H1 (cell line): Measurements from ENCODE around the gene PDE8A. TPM values are rescaled to one million over a fixed set of nuclear protein-coding genes. Genes with fewer than 3 reads are reported as not detected.

Experiments used
- CTCF ChIA-PET: fragments of 300-600 bp; sonication (Branson Sonifier 250); formaldehyde crosslinking; loops from one replicate; lab custom pipeline; 2021; ENCODE audit not compliant: partially characterized antibody; lab: Charles Lee
- POLR2A ChIA-PET: fragments of 300-600 bp; sonication (Branson Sonifier 250); formaldehyde crosslinking; loops from one replicate; lab custom pipeline; 2021; ENCODE audit warnings: inconsistent platforms; ENCODE audit not compliant: partially characterized antibody; lab: Charles Lee
- DNase-seq, 2 experiments: peaks; one replicate each; pipeline versions ENCODE4 v3.0.0 to v3.0.0-alpha.2; 2010 to 2022; ENCODE audit warnings: low spot score in 2 of 2, low read depth in 1 of 2, mixed read lengths in 1 of 2
- FAIRE-seq: peaks from 2 replicates; lab custom pipeline; 2011; peaks lifted over from hg19 to GRCh38; lab: Jason Lieb, UNC
- H2AFZ ChIP-seq: 2 replicates; pipeline ENCODE4 v1.8.1; 2012; ENCODE audit warnings: low read length, inconsistent platforms
- H2AK5ac ChIP-seq: 2 replicates; pipeline ENCODE4 v1.6.1; 2013; ENCODE audit warnings: low read depth, low read length
- H2BK120ac ChIP-seq: replicated peaks from 2 replicates; pipeline ENCODE3; 2013; ENCODE audit warnings: low read depth, low read length, inconsistent platforms
- H2BK12ac ChIP-seq: 2 replicates; pipeline ENCODE4 v1.6.1; 2013; ENCODE audit warnings: low read depth, low read length
- H2BK15ac ChIP-seq: 2 replicates; pipeline ENCODE4 v1.6.1; 2013; ENCODE audit warnings: low read length
- H2BK20ac ChIP-seq: 2 replicates; pipeline ENCODE4 v1.6.1; 2013; ENCODE audit warnings: low read length
- H2BK5ac ChIP-seq: 2 replicates; pipeline ENCODE4 v1.6.1; 2013; ENCODE audit warnings: low read depth, low read length
- H3K14ac ChIP-seq: 2 replicates; pipeline ENCODE4 v1.6.1; 2013; ENCODE audit warnings: inconsistent platforms; ENCODE audit not compliant: insufficient read length
- H3K18ac ChIP-seq: 2 replicates; pipeline ENCODE4 v1.6.1; 2013; ENCODE audit warnings: low read length; ENCODE audit errors: extremely low read depth
- H3K23ac ChIP-seq: 2 replicates; pipeline ENCODE4 v1.6.1; 2013; ENCODE audit warnings: inconsistent platforms; ENCODE audit not compliant: insufficient read length
- H3K23me2 ChIP-seq: 2 replicates; pipeline ENCODE4 v1.6.1; 2013; ENCODE audit warnings: low read depth, low read length
- H3K27ac ChIP-seq: 2 replicates; pipeline ENCODE4 v1.6.1; 2011; ENCODE audit warnings: low read depth, low read length, inconsistent platforms
- H3K27me3 ChIP-seq, 4 experiments: replicated peaks in 1 of 4; 1 replicate in 1 of 4; 2 replicates in 3 of 4; pipeline versions ENCODE4 v1.6.1 to v1.8.1; 2011 to 2013; ENCODE audit warnings: low read length in 3 of 4, mild to moderate bottlenecking in 3 of 4, inconsistent platforms in 2 of 4, mixed read lengths in 2 of 4, moderate library complexity in 1 of 4; ENCODE audit not compliant: control insufficient read depth in 3 of 4, insufficient read depth in 3 of 4; ENCODE audit errors: extremely low read depth in 1 of 4
- H3K36me3 ChIP-seq, 4 experiments: 2 replicates each; pipeline versions ENCODE4 v1.6.1 to v1.8.1; 2011 to 2013; ENCODE audit warnings: mild to moderate bottlenecking in 4 of 4, low read length in 3 of 4, moderate library complexity in 2 of 4, control low read depth in 1 of 4, inconsistent platforms in 1 of 4; ENCODE audit not compliant: insufficient read depth in 4 of 4, control insufficient read depth in 2 of 4
- H3K4ac ChIP-seq: replicated peaks from 2 replicates; pipeline ENCODE3; 2013; ENCODE audit warnings: low read length, low read depth, mixed read lengths, inconsistent platforms; ENCODE audit not compliant: insufficient read length
- H3K4me1 ChIP-seq, 4 experiments: replicated peaks in 1 of 4; 1 replicate in 1 of 4; 2 replicates in 3 of 4; pipeline versions ENCODE4 v1.6.1 to v1.8.1; 2011 to 2013; ENCODE audit warnings: low read length in 3 of 4, inconsistent platforms in 2 of 4, mixed read lengths in 1 of 4; ENCODE audit not compliant: insufficient read depth in 4 of 4, control insufficient read depth in 3 of 4
- H3K4me2 ChIP-seq, 2 experiments: 2 replicates each; pipeline versions ENCODE4 v1.6.1 to v1.8.1; 2011 to 2013; ENCODE audit warnings: low read depth in 2 of 2, low read length in 2 of 2, control low read depth in 1 of 2, inconsistent platforms in 1 of 2, mild to moderate bottlenecking in 1 of 2; ENCODE audit not compliant: insufficient read depth in 1 of 2
- H3K4me3 ChIP-seq, 4 experiments: fragments of 200-600, 300-600 bp in 1 of 4; sonication (generic), shearing (Covaris generic), sonication (Bioruptor Twin) in 1 of 4; 2 replicates each; pipeline versions ENCODE4 v1.5.1 to v1.8.1; 2011 to 2016; ENCODE audit warnings: low read length in 4 of 4, low read depth in 3 of 4, control low read depth in 2 of 4, inconsistent platforms in 2 of 4, mild to moderate bottlenecking in 2 of 4, mixed read lengths in 1 of 4, moderate library complexity in 1 of 4; ENCODE audit not compliant: insufficient read depth in 2 of 4; ENCODE audit errors: extremely low read depth in 1 of 4
- H3K56ac ChIP-seq: replicated peaks from 2 replicates; pipeline ENCODE3; 2013; ENCODE audit warnings: low read depth, mild to moderate bottlenecking, mixed read lengths, low read length, inconsistent platforms; ENCODE audit not compliant: insufficient read length
- H3K79me1 ChIP-seq: 2 replicates; pipeline ENCODE4 v1.6.1; 2013; ENCODE audit warnings: low read depth, low read length, control low read depth
- H3K79me2 ChIP-seq, 2 experiments: 2 replicates each; pipeline versions ENCODE4 v1.6.1 to v1.8.1; 2012 to 2013; ENCODE audit warnings: low read length in 2 of 2, mild to moderate bottlenecking in 2 of 2, inconsistent platforms in 1 of 2; ENCODE audit not compliant: insufficient read depth in 2 of 2, control insufficient read depth in 1 of 2
- H3K9ac ChIP-seq, 4 experiments: replicated peaks in 1 of 4; 1 replicate in 1 of 4; 2 replicates in 3 of 4; pipeline versions ENCODE4 v1.6.1 to v1.8.1; 2011 to 2013; ENCODE audit warnings: low read depth in 3 of 4, low read length in 3 of 4, control low read depth in 2 of 4, mild to moderate bottlenecking in 2 of 4, moderate library complexity in 2 of 4, inconsistent platforms in 1 of 4; ENCODE audit errors: extremely low read depth in 1 of 4
- H3K9me3 ChIP-seq, 2 experiments: 2 replicates each; pipeline versions ENCODE4 v1.6.1 to v1.8.1; 2012 to 2013; ENCODE audit warnings: mild to moderate bottlenecking in 2 of 2, moderate library complexity in 2 of 2, control low read depth in 1 of 2, inconsistent platforms in 1 of 2, low read depth in 1 of 2, low read length in 1 of 2, mixed read lengths in 1 of 2; ENCODE audit not compliant: insufficient read depth in 2 of 2
- H4K20me1 ChIP-seq, 2 experiments: replicated peaks in 1 of 2; 2 replicates each; pipeline versions ENCODE3 to v1.8.1; 2011 to 2013; ENCODE audit warnings: inconsistent platforms in 2 of 2, low read length in 2 of 2, mild to moderate bottlenecking in 1 of 2; ENCODE audit not compliant: insufficient read depth in 2 of 2, control insufficient read depth in 1 of 2
- H4K5ac ChIP-seq: 2 replicates; pipeline ENCODE4 v1.6.1; 2013; ENCODE audit warnings: low read length, low read depth, mixed read lengths, inconsistent platforms; ENCODE audit not compliant: insufficient read length
- H4K8ac ChIP-seq: 2 replicates; pipeline ENCODE4 v1.8.0; 2013; ENCODE audit warnings: mild to moderate bottlenecking, moderate library complexity, low read length, inconsistent platforms; ENCODE audit not compliant: insufficient read depth; ENCODE audit errors: extremely low read depth
- H4K91ac ChIP-seq: replicated peaks from 2 replicates; pipeline ENCODE3; 2013; ENCODE audit warnings: low read length, mixed read lengths, inconsistent platforms; ENCODE audit not compliant: insufficient read length
- CEBPB ChIP-seq: IDR thresholded peaks from 2 replicates; pipeline ENCODE4 v1.6.1; 2012; ENCODE audit warnings: low read depth, low read length
- CHD1 ChIP-seq: IDR thresholded peaks from 2 replicates; pipeline ENCODE4 v1.6.1; 2012; ENCODE audit warnings: low read depth, low read length, improper control_type of control experiment
- E2F6 ChIP-seq: IDR thresholded peaks from 2 replicates; pipeline ENCODE4 v1.6.1; 2012; ENCODE audit warnings: inconsistent platforms
- EP300 ChIP-seq, 2 experiments: IDR thresholded peaks; 1 replicate in 1 of 2; 2 replicates in 1 of 2; pipeline ENCODE4 v1.6.1; 2011 to 2012; ENCODE audit warnings: low read depth in 2 of 2, low read length in 2 of 2, mild to moderate bottlenecking in 2 of 2, borderline replicate concordance in 1 of 2, inconsistent platforms in 1 of 2, moderate library complexity in 1 of 2
- EZH2 ChIP-seq: fragments of 200-600 bp; sonication (generic); IDR thresholded peaks from 2 replicates; pipeline ENCODE4 v1.7.1; 2012; ENCODE audit warnings: low read depth, mild to moderate bottlenecking, moderate library complexity, low read length, inconsistent platforms; ENCODE audit not compliant: severe bottlenecking
- KDM4A ChIP-seq: IDR thresholded peaks from one replicate; pipeline ENCODE4 v1.7.1; 2012; ENCODE audit warnings: low read depth, mild to moderate bottlenecking, moderate library complexity, low read length, inconsistent platforms; ENCODE audit not compliant: severe bottlenecking
- MAX ChIP-seq: IDR thresholded peaks from 2 replicates; pipeline ENCODE4 v1.6.1; 2012; ENCODE audit warnings: inconsistent platforms
- POU5F1 ChIP-seq: IDR thresholded peaks from 2 replicates; pipeline ENCODE4 v1.6.1; 2011; ENCODE audit warnings: low read depth, mild to moderate bottlenecking, low read length, moderate library complexity
- RBBP5 ChIP-seq: IDR thresholded peaks from 2 replicates; pipeline ENCODE4 v1.7.1; 2012; ENCODE audit warnings: low read depth, mild to moderate bottlenecking, inconsistent platforms, low read length, moderate library complexity, borderline replicate concordance
- SIX5 ChIP-seq: IDR thresholded peaks from 2 replicates; pipeline ENCODE4 v1.6.1; 2011; ENCODE audit warnings: mild to moderate bottlenecking, low read depth, low read length
- SP1 ChIP-seq: IDR thresholded peaks from 2 replicates; pipeline ENCODE4 v1.6.1; 2011; ENCODE audit warnings: low read depth, low read length
- SP4 ChIP-seq: IDR thresholded peaks from 2 replicates; pipeline ENCODE4 v1.6.1; 2012; ENCODE audit warnings: low read length, inconsistent platforms
- TAF1 ChIP-seq: IDR thresholded peaks from 2 replicates; pipeline ENCODE4 v1.6.1; 2011; ENCODE audit warnings: mild to moderate bottlenecking, low read depth, low read length
- TAF7 ChIP-seq: optimal IDR thresholded peaks from 2 replicates; pipeline ENCODE3; 2011; ENCODE audit warnings: low read depth, mild to moderate bottlenecking, inconsistent platforms, low read length, moderate library complexity, borderline replicate concordance
- WGBS, 2 experiments: shearing (Covaris generic) in 1 of 2; methylation state at CpG; one replicate each; pipeline versions ENCODE4 v1.1.6 to v1.1.7; 2013 to 2015; ENCODE audit warnings: low lambda C conversion rate in 2 of 2, mixed read lengths in 2 of 2, inconsistent platforms in 1 of 2, low coverage in 1 of 2, missing lambda C conversion rate in 1 of 2; ENCODE audit not compliant: insufficient replicate concordance in 2 of 2, insufficient coverage in 1 of 2, insufficient read length in 1 of 2; ENCODE audit errors: extremely low coverage in 1 of 2, missing lambda C conversion rate in 1 of 2; 5-methylcytosine and 5-hydroxymethylcytosine counted together
- polyA plus RNA-seq, 7 experiments: library from polyadenylated mRNA; depleted of rRNA in 3 of 7; stranded (reverse) in 5 of 7; unstranded in 2 of 7; fragments of >200 nt in 5 of 7; fragments of 200-250 nt in 2 of 7; gene quantifications; 1 replicate in 5 of 7; 2 replicates in 1 of 7; 4 replicates in 1 of 7; pipeline versions ENCODE4 v1.2.1 to v1.2.3, GENCODE V29; 2011 to 2013; ENCODE audit warnings: missing spikeins in 2 of 7, mixed read lengths in 2 of 7
- total RNA-seq: library from RNA; stranded (reverse); fragmentation: NEBNext Ultra II Directional; extraction: Animal tissue kit (Norgen Biotek cat#: 25700); gene quantifications from 2 replicates; pipeline ENCODE4 v1.2.1, GENCODE V29; 2021

The PDE8A gene
- total and polyA plus RNA-seq, 2 of the 8 experiments (the other 6 are each of a cell fraction or from before 2014, with no cell fraction given), result 6.9 to 7.8 TPM

GRCh38 chr15:85133709-85134108 lies 152.1 kb downstream of the PDE8A start:
- no peaks in the 10 kb centered on the region for H3K9me3 ChIP-seq
- ChIA-PET POLR2A (no interaction called here), CTCF (no interaction called here)
- H3K23ac ChIP-seq, result no peak overlapping the region
- H3K79me1 ChIP-seq, result no peaks in the 10 kb centered on the region
- H3K4me3 ChIP-seq, result no peak overlapping the region
- H2AFZ ChIP-seq, result no peak overlapping the region
- H2BK15ac ChIP-seq, result no peak overlapping the region
- H3K9ac ChIP-seq, result no peak overlapping the region
- no peak overlapping the region for H4K91ac ChIP-seq
- no peak overlapping the region for H2AK5ac ChIP-seq
- H3K27ac ChIP-seq, result no peak overlapping the region
- H2BK120ac ChIP-seq, result no peak overlapping the region
- H2BK20ac ChIP-seq, result no peak overlapping the region
- no peaks in the 10 kb centered on the region for H3K79me2 ChIP-seq
- no peak overlapping the region for H2BK5ac ChIP-seq
- H3K14ac ChIP-seq, result no peak overlapping the region
- H3K36me3 ChIP-seq, result peaks cover 0 to 3% (median 0%) of the 10 kb centered on the region in 4 experiments; a peak in 1 of 8 replicates
- peaks cover 0 to 10% (median under 1%) of the 10 kb centered on the region in 4 experiments; a peak in 1 of 7 replicates for H3K4me1 ChIP-seq
- no peak overlapping the region for H3K4me2 ChIP-seq
- H4K5ac ChIP-seq, result no peak overlapping the region
- H2BK12ac ChIP-seq, result no peak overlapping the region
- peak overlapping the region; percentile 57; the same call in 1 of the 2 replicates for H4K8ac ChIP-seq
- 83% methylated on average over 3 of the region's 3 CpGs; no CpG with 5 or more reads in 1 of the 2 experiments for WGBS, 2 experiments
- H3K27me3 ChIP-seq, result no peaks in the 10 kb centered on the region
- H3K4ac ChIP-seq, result no peak overlapping the region
- FAIRE-seq (no peak), DNase-seq (no peak)
- H3K23me2 ChIP-seq, result no peaks in the 10 kb centered on the region
- H3K56ac ChIP-seq, result no peak overlapping the region
- no peaks in the 10 kb centered on the region for H4K20me1 ChIP-seq
- H3K18ac ChIP-seq, result no peak overlapping the region
- TF ChIP-seq SIX5 (no peak), MAX (no peak), POU5F1 (no peak), TAF1 (no peak), KDM4A (no peak), RBBP5 (no peak), EZH2 (no peak), E2F6 (no peak), SP4 (no peak), CHD1 (no peak), SP1 (no peak), TAF7 (no peak), CEBPB (no peak), EP300 (IDR thresholded peaks at IDR 0.05; ENCODE audit: borderline replicate concordance in 1 of 2, low read depth in 2 of 2, low read length in 2 of 2) (no peak)
